Neutrophil (primary cell): ENCODE results near the gene PLEKHA7.

Experiments
- H3K27ac ChIP-seq: fragments of 200-600 bp; sonication (generic); 2 replicates; pipeline ENCODE4 v1.5.1; 2016; ENCODE audit warnings: mild to moderate bottlenecking, moderate library complexity
- H3K27me3 ChIP-seq: fragments of 200-600 bp; sonication (generic); 2 replicates; pipeline ENCODE4 v1.6.0; 2016; ENCODE audit warnings: mild to moderate bottlenecking
- H3K36me3 ChIP-seq: fragments of 200-600 bp; sonication (generic); 2 replicates; pipeline ENCODE4 v1.5.1; 2017
- H3K4me1 ChIP-seq, 2 experiments: fragments of 200-600 bp in 1 of 2; sonication (generic) in 1 of 2; 1 replicate in 1 of 2; 2 replicates in 1 of 2; pipeline versions ENCODE4 v1.5.1 to v1.6.1; 2013 to 2016; ENCODE audit warnings: low read depth in 1 of 2, low read length in 1 of 2, mild to moderate bottlenecking in 1 of 2, moderate library complexity in 1 of 2; ENCODE audit not compliant: control insufficient read depth in 1 of 2, insufficient read depth in 1 of 2
- H3K4me3 ChIP-seq, 2 experiments: fragments of 200-600 bp in 1 of 2; sonication (generic) in 1 of 2; 1 replicate in 1 of 2; 2 replicates in 1 of 2; pipeline ENCODE4 v1.5.1; 2013 to 2016; ENCODE audit warnings: low read depth in 1 of 2, low read length in 1 of 2, mild to moderate bottlenecking in 1 of 2, moderate library complexity in 1 of 2
- H3K9me3 ChIP-seq: fragments of 200-600 bp; sonication (generic); 2 replicates; pipeline ENCODE4 v1.5.1; 2016
- TF ChIP-seq, protein P1 (sequence below): fragments of 200-600 bp; sonication (generic); IDR thresholded peaks from 2 replicates; pipeline ENCODE4 v1.5.1; 2016; ENCODE audit warnings: antibody characterized with exemption

PLEKHA7 gene

DNA sequence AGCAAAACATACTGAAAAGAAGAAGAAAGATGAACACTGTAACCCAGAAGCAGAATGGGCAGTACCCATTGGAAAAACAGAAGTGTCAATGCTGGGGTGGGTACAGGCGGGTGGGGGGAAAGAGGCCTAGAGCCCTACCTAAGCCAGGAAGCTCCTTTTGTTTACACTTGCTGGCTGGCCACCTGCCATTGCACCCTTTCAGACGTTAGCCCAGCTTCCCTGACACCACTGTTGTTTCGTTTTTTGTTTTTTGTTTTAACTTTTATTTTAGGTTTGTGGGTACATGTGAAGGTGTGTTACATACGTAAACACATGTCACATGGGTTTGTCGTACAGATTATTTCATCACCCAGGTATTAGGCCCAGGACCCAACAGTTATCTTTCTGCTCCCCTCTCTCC is 55.4 kb downstream of the PLEKHA7 start:
- H3K27ac ChIP-seq: no peak overlapping the region
- TF ChIP-seq, protein P1, sequence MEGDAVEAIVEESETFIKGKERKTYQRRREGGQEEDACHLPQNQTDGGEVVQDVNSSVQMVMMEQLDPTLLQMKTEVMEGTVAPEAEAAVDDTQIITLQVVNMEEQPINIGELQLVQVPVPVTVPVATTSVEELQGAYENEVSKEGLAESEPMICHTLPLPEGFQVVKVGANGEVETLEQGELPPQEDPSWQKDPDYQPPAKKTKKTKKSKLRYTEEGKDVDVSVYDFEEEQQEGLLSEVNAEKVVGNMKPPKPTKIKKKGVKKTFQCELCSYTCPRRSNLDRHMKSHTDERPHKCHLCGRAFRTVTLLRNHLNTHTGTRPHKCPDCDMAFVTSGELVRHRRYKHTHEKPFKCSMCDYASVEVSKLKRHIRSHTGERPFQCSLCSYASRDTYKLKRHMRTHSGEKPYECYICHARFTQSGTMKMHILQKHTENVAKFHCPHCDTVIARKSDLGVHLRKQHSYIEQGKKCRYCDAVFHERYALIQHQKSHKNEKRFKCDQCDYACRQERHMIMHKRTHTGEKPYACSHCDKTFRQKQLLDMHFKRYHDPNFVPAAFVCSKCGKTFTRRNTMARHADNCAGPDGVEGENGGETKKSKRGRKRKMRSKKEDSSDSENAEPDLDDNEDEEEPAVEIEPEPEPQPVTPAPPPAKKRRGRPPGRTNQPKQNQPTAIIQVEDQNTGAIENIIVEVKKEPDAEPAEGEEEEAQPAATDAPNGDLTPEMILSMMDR: no peak
- no peak overlapping the region for H3K4me3 ChIP-seq
- peaks cover 0 to 6% of the 10 kb centered on the region in 2 experiments for H3K4me1 ChIP-seq
- no peaks in the 10 kb centered on the region for H3K27me3 ChIP-seq
- no peaks in the 10 kb centered on the region for H3K36me3 ChIP-seq
- no peaks in the 10 kb centered on the region for H3K9me3 ChIP-seq

DNA sequence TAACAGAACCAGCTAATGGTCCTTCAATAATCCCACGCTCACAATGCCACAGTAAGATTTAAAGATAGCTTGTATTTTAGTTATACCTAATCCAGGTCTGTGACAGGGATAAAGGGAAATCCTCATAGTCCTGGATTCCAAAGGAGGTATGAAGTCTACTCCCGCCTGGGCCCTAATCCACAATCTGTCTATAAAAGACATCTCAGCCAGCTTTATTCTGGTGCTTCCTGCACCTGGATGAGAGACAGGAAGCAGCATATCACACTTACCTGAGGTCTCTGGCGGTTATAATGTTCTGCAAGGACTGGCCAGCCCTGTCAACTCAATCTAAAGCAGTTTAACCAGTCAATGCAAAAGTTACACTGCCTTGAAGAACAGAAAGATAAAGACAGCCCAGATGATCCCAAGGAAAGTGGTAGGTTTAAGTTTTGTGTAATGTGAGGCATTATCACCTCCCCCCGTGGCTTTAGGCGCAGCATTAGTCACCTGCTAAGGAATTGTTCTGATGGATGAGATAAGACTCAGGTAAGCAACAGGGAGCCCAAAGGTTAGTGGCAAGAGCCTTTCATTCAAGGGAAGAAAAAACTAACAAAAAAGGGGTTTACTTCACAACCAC is 57.6 kb downstream of the PLEKHA7 start:
- no peaks in the 10 kb centered on the region for H3K36me3 ChIP-seq
- no peaks in the 10 kb centered on the region for H3K27me3 ChIP-seq
- no peaks in the 10 kb centered on the region for H3K9me3 ChIP-seq
- H3K4me3 ChIP-seq: no peak overlapping the region
- no peak overlapping the region for H3K27ac ChIP-seq
- TF ChIP-seq, protein P1: no peak
- no peaks in the 10 kb centered on the region for H3K4me1 ChIP-seq

DNA sequence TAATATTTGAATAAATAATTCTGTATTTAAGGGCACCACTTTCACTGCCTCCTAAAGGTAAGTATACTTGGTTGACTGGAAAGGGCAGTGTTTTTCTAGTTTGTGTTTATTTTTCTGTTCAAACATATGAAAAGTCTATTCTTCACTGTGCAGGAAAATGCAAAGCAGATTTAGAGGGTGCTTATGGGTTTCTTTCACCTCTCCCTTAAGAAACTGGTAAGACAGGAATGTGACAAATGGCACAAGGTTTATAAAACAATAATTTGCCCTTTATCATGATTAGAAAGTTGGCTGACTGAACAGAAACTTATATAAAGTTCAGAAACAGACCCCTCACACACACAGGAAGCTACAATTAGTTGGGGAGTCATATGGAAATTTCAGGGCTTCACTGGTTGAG is 60.6 kb downstream of the PLEKHA7 start:
- TF ChIP-seq, protein P1: no peak
- H3K36me3 ChIP-seq: no peaks in the 10 kb centered on the region
- no peaks in the 10 kb centered on the region for H3K4me1 ChIP-seq
- no peaks in the 10 kb centered on the region for H3K9me3 ChIP-seq
- H3K27ac ChIP-seq: no peak overlapping the region
- no peaks in the 10 kb centered on the region for H3K27me3 ChIP-seq
- H3K4me3 ChIP-seq: no peak overlapping the region

DNA sequence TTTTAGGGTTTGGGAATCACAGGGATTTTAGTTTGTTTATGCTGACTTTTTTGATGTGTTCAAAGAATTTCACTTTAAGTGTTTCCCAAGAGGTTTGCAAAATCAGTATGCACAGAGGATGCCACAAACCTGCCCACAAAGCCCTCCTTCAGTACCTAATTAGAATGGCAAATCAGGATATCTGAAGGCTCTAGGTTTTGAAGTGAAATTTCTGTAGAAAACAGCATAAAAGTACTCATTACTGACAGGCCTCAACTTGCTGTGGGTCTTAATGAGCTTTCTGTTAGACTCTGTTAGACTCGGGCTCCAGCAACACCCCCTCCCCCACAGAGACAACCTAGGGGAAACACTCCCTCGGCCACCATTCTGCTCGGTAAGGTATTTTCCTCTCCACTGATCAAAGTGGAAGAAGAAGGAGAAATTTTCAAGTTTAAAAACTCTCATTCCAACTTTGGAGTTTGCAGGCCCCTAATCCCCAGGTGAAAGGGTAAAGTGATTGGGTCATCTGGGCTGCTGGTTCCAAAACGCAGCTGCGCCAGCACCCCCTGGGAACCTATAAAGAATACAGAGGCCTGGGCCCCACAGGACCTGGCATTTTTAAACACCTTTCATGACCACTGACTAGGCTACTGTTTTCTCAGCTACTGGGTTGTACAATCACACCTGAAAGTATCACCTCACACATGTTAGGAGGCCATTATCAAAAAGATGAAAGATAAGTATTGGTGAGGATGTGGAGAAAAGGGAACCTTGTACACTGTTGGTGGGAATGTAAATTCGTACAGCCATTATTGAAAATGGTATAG is 67.5 kb downstream of the PLEKHA7 start:
- Histone ChIP-seq H3K27ac (no peak overlapping the region), H3K9me3 (no peaks in the 10 kb centered on the region), H3K36me3 (no peaks in the 10 kb centered on the region), H3K4me1 (peaks cover 9 to 14% of the 10 kb centered on the region in 2 experiments), H3K27me3 (no peaks in the 10 kb centered on the region), H3K4me3 (no peak overlapping the region)
- TF ChIP-seq, protein P1: no peak

DNA sequence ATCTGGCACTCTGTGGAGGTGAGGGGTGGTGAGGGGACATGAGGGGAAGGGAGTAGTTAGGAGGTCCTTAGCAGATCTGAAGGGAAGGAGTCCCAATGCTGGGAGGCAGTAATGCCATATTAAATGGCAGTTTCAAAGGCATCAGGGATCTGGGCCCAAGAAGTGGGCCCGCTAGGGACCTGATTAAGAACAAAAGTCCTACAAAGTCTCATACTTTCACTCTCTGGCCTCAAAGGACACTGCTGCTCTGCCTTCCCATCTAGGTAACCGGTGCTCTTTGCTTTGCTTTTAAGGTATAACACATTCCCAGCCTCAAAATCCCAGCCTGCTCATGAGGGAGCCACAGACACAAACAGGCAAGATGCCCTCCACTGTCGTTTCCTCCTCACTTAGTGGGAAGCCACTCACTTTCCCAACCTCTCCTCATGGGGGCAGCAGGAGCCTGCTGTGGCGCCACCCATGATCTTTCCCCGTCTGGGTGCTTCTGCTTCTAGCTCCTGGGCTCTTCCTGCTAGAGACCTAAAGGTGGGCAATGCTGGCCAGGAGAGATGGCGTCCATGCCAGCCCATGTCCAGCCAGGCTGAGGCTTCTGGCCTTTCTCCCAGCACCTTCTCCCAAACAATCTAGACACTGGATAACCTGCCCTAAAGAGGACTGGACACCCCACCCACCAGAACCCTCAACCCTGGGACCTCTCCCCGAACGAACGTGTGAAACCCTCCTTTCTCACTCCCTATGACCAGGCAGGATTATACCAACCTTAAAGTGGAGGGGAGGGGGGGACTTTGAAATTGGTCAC is 68.3 kb downstream of the PLEKHA7 start:
- H3K36me3 ChIP-seq: no peaks in the 10 kb centered on the region
- no peak overlapping the region for H3K27ac ChIP-seq
- no peak overlapping the region for H3K4me3 ChIP-seq
- no peaks in the 10 kb centered on the region for H3K9me3 ChIP-seq
- TF ChIP-seq, protein P1: no peak
- H3K27me3 ChIP-seq: no peaks in the 10 kb centered on the region
- H3K4me1 ChIP-seq: peaks cover 9 to 14% of the 10 kb centered on the region in 2 experiments
